H1 (cell line): ENCODE results near the gene SLC2A10. TPM values are rescaled to one million over a fixed set of nuclear protein-coding genes. Genes with fewer than 3 reads are reported as not detected.

Experiments
- EGR1 ChIP-seq: IDR thresholded peaks from 2 replicates; pipeline ENCODE4 v1.6.1; 2011; ENCODE audit warnings: low read depth, low read length, borderline replicate concordance
- HDAC6 ChIP-seq: IDR thresholded peaks from one replicate; pipeline ENCODE4 v1.7.1; 2012; ENCODE audit warnings: low read depth, mild to moderate bottlenecking, inconsistent platforms, low read length, moderate library complexity
- JUND ChIP-seq: IDR thresholded peaks from 2 replicates; pipeline ENCODE4 v1.6.1; 2011; ENCODE audit warnings: mild to moderate bottlenecking, improper control_type of control experiment, low read length
- NANOG ChIP-seq: IDR thresholded peaks from 2 replicates; pipeline ENCODE4 v1.6.1; 2011; ENCODE audit warnings: low read length, low read depth, mild to moderate bottlenecking, inconsistent platforms; ENCODE audit not compliant: insufficient read depth, poor library complexity, severe bottlenecking
- RNF2 ChIP-seq: fragments of 200-900, 300-1000 bp; sonication (generic); IDR thresholded peaks from 2 replicates; pipeline ENCODE4 v1.7.1; 2016; ENCODE audit warnings: borderline replicate concordance, low read depth, mild to moderate bottlenecking, antibody characterized with exemption, low read length; ENCODE audit not compliant: poor library complexity, severe bottlenecking; ENCODE audit errors: missing control alignments
- SIX5 ChIP-seq: IDR thresholded peaks from 2 replicates; pipeline ENCODE4 v1.6.1; 2011; ENCODE audit warnings: mild to moderate bottlenecking, low read depth, low read length
- USF2 ChIP-seq: IDR thresholded peaks from 2 replicates; pipeline ENCODE4 v1.6.1; 2011; ENCODE audit warnings: low read length, improper control_type of control experiment
- YY1 ChIP-seq: IDR thresholded peaks from 2 replicates; pipeline ENCODE4 v1.6.1; 2011; ENCODE audit warnings: low read depth, mild to moderate bottlenecking, low read length
- polyA plus RNA-seq, 7 experiments: library from polyadenylated mRNA; depleted of rRNA in 3 of 7; stranded (reverse) in 5 of 7; unstranded in 2 of 7; fragments of >200 nt in 5 of 7; fragments of 200-250 nt in 2 of 7; gene quantifications; 1 replicate in 5 of 7; 2 replicates in 1 of 7; 4 replicates in 1 of 7; pipeline versions ENCODE4 v1.2.1 to v1.2.3, GENCODE V29; 2011 to 2013; ENCODE audit warnings: missing spikeins in 2 of 7, mixed read lengths in 2 of 7
- total RNA-seq: library from RNA; stranded (reverse); fragmentation: NEBNext Ultra II Directional; extraction: Animal tissue kit (Norgen Biotek cat#: 25700); gene quantifications from 2 replicates; pipeline ENCODE4 v1.2.1, GENCODE V29; 2021

SLC2A10 gene
- total and polyA plus RNA-seq, 2 of the 8 experiments (the other 6 are each of a cell fraction or from before 2014, with no cell fraction given), result 9.0 to 9.7 TPM

GRCh38 chr20:46777331-46777730, 67.9 kb downstream of the SLC2A10 start (continued):
- TF ChIP-seq YY1, result no peak
- TF ChIP-seq NANOG, result no peak
- TF ChIP-seq HDAC6, result no peak
- TF ChIP-seq EGR1, result no peak
- TF ChIP-seq USF2, result no peak
- no peak for TF ChIP-seq SIX5
- no peak for TF ChIP-seq JUND
- TF ChIP-seq RNF2, result no peak
